Jurkat, Clone E6-1 (cell line): ENCODE measurements around the gene TDRD6.

Source experiments
- DNase-seq: peaks from one replicate; pipeline ENCODE4 v3.0.0-alpha.2; 2011; ENCODE audit warnings: low read depth, low spot score
- H3K4me3 ChIP-seq: 2 replicates; pipeline ENCODE4 v1.5.1; 2011; ENCODE audit warnings: mild to moderate bottlenecking, low read length, control low read depth, moderate library complexity

The TDRD6 gene

DNA sequence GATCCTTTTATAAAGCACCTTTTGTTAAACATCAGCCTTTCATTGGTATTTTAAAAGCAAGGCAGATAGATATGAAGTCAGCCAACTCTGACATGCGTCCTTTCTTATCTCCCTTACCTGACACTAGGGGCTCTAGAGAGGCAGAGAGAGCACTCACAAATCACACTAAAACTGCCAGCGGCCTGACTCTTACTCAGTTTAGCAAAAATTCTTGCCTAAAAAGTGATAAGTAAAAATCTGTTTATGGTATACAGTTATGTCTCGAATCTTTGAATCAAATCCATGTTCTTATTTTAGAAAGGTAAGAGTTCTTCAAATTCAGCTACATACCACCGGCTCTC lies 10.4 kb upstream of the TDRD6 start:
- DNase-seq = peak; percentile 21
- H3K4me3 ChIP-seq = no peak overlapping the region

DNA sequence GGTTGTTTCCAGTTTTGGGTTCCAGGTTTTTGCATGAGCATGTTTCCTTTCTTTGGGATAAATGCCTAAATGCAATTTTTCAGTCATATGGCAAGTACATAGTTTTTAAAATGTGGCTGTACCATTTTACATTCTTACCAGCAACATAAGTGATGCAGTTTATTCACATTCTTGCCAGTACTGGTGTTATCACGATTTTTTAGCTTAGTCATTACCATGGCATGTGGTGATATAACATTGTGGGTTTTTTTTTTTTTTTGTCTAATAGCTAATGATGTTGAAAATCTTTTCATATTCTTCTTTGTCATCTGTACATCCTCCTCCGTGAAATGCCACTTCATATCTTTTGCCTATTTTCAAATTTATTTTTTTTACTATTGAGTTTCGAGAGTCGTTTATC lies 2.9 kb upstream of the TDRD6 start:
- DNase-seq = no peak
- no peak overlapping the region for H3K4me3 ChIP-seq

DNA sequence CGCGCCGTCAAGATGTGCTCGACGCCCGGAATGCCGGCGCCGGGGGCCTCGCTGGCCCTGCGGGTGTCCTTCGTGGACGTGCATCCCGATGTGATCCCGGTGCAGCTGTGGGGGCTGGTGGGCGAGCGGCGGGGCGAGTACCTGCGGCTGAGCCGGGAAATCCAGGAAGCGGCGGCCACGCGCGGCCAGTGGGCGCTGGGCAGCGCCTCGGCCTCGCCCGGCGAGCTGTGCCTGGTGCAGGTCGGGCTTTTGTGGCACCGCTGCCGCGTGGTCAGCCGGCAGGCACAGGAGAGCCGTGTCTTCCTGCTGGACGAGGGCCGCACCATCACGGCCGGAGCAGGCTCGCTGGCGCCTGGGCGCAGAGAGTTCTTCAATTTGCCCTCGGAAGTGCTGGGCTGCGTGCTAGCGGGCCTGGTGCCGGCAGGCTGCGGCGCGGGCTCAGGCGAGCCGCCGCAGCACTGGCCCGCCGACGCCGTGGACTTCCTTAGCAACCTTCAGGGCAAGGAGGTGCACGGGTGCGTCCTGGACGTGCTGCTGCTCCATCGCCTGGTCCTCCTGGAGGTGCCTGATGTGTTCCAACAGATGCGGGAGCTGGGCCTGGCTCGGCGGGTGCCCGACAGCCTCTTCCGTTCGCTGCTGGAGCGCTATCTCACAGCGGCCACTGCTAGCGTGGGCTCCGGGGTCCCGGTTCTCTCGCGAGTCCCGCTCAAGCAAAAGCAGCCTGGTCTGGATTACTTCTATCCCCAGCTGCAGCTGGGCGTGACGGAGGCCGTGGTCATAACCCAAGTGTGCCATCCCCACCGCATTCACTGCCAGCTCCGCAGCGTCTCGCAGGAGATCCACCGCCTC lies 656 bp downstream of the TDRD6 start:
- H3K4me3 ChIP-seq = no peak overlapping the region
- no peak for DNase-seq

DNA sequence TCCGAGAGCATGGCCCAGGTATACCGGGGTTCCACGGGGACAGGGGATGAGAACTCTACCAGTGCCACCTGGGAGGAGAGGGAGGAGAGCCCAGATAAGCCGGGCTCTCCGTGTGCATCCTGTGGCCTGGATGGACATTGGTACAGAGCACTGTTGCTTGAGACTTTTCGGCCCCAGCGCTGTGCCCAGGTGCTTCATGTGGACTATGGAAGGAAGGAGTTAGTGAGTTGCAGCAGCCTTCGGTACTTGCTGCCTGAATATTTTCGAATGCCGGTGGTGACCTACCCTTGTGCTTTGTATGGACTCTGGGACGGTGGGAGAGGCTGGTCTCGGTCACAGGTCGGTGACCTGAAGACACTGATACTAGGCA lies 1.3 kb downstream of the TDRD6 start:
- DNase-seq = no peak
- H3K4me3 ChIP-seq = no peak overlapping the region

DNA sequence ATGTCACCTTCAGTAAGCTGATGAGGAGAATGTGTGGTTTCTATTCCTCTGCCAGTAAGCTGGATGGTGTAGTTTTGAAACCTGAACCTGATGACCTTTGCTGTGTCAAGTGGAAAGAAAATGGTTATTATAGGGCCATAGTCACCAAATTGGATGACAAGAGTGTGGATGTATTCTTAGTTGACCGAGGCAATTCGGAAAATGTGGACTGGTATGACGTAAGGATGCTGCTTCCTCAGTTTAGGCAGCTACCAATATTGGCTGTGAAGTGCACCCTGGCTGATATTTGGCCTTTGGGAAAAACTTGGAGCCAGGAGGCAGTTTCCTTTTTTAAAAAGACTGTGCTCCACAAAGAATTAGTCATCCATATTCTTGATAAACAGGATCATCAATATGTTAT lies 2.0 kb downstream of the TDRD6 start:
- no peak overlapping the region for H3K4me3 ChIP-seq
- DNase-seq = no peak

DNA sequence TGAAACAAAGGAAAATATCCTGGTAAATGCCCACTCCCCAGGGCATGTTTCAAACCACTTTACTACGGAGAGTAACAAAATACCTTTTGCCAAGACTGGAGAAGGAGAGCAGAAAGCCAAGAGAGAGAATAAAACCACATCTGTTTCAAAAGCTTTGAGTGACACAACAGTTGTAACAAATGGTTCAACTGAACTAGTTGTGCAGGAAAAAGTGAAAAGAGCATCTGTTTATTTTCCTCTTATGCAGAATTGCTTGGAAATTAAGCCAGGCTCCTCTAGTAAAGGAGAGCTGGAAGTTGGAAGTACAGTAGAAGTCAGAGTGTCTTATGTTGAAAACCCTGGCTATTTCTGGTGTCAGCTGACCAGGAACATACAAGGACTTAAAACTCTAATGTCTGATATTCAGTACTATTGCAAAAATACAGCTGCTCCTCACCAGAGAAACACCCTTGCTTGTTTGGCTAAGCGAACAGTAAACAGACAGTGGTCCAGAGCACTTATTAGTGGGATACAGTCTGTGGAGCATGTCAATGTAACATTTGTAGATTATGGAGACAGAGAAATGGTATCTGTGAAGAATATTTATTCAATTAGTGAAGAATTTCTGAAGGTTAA lies 2.6 kb downstream of the TDRD6 start:
- no peak overlapping the region for H3K4me3 ChIP-seq
- DNase-seq = no peak

DNA sequence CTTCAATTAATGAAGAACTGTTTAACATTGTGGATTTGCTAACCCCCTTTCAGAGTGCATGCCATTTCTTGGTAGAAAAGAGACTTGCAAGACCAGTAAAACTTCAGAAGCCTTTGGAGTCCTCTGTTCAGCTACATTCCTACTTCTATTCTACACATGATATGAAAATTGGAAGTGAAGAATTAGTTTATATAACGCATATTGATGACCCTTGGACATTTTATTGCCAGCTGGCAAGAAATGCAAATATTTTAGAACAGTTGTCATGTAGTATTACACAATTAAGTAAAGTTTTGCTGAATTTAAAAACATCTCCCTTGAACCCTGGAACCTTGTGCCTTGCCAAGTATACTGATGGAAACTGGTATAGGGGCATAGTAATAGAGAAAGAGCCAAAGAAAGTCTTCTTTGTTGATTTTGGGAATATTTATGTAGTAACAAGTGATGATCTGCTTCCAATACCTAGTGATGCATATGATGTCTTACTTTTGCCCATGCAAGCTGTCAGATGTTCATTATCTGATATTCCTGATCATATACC lies 3.3 kb downstream of the TDRD6 start:
- no peak for DNase-seq
- H3K4me3 ChIP-seq = no peak overlapping the region

DNA sequence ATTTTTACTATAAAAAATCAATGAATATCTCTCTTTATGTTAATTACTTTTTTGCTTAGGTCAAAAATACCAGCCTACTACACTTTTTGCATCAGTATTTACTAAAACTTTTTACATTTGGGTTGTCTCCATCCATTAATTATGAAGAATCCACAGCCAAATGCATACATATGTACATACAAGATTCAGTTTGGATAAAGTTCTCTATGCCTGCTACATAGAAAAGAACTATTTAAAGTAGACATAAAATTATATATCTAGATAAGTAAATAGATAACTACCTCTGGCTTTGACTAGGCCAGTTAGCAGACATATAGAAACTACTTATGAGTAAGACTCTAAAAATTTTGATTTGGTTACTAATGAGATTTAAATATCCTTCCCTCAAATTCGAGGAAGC lies 12.3 kb downstream of the TDRD6 start:
- H3K4me3 ChIP-seq = no peak overlapping the region
- DNase-seq = no peak

DNA sequence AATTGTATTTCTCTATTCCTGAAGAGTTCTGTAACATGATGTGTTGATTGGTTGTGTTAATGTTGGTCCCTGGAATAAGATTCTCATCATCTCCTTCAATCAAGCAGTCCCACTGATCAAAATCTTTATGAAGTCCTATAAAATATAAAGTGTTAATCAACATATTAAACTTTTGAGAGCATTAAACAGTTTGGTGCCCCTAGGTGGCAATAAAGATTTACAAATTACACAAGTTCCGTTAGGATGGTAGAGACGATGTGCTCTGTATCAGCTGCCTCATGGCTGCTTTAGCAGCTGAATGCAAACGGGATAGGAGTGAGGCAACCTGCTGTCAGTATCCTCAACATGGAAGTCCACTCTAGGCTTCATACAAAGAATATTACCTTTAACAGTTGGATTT lies 16.9 kb downstream of the TDRD6 start:
- no peak overlapping the region for H3K4me3 ChIP-seq
- peak; percentile 11 for DNase-seq

DNA sequence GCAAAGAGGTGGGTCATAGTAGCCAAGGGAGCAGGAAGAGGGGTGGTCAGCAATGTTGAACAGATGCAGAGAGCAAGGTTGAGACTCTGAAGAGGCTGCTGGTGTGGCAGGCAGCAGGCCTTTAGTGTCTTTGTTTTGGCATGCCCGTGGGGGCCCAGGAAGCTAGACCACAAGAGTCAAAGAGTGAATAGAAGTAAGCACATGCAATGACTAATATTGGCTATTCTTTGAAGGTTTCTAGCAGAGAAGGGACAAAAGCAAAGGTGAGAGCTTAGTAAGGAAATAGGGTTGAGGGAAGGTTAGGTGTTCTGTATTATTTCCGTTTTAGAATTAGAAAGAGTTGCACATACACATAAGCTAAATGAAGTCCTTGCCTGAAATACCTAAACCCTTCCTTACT lies 18.8 kb downstream of the TDRD6 start:
- no peak for DNase-seq
- no peak overlapping the region for H3K4me3 ChIP-seq

DNA sequence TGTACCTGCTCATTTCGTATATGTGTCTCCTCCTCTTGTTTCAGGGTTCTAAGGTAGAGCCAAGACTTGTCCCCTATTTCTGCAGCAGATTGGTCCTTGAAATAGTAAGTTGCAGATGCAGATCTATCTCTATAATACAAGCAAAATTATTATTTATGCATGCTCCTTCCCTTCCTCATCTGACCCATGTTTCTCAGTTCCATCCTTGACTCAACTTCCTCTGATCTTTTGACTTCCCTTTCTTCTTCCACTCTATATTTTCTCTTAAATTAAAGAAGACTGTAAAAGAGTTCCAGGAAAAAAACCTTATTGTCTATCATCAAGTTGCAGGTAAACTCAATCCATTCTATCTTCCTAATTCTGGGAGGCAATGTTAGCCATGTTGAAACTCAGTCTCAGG lies 23.8 kb downstream of the TDRD6 start:
- no peak overlapping the region for H3K4me3 ChIP-seq
- DNase-seq = no peak

DNA sequence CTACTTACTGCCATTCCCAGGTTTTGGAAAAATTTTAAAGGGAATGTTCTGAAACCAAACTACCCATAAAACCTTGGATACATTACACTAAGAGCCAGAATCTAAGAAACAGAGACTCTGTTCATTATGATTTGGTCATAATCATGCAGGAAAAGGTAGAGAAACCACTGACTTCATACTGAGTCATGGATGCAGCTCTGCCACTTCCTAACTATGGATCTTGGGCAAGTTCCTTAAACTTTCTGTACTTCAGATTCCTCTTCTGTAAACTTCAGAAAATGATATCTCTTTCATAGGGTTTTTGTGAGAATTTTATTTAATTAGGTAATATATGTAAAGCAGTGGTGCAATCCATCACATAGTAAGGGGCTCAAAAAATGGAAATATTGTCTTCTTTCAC lies 27.5 kb downstream of the TDRD6 start:
- no peak for DNase-seq
- H3K4me3 ChIP-seq = no peak overlapping the region

DNA sequence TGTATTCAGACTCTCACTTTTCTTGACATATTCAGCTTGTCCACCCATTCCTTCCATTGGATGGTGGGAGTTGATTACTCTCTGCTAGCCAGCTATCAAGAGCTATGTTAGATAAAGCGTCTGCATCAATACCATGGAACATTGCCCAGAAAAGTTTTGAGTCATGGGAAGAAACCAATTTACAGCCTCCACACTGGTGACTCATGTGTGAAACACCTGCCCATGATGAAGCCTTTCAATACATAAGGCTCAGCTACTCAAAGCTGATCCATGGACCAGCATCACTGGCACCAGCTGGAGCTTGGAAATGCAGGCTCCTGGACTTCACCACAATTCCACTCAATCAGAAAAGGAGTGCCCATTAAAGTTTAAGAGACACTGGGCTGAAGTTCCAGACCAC lies 31.4 kb downstream of the TDRD6 start:
- DNase-seq = no peak
- no peak overlapping the region for H3K4me3 ChIP-seq

DNA sequence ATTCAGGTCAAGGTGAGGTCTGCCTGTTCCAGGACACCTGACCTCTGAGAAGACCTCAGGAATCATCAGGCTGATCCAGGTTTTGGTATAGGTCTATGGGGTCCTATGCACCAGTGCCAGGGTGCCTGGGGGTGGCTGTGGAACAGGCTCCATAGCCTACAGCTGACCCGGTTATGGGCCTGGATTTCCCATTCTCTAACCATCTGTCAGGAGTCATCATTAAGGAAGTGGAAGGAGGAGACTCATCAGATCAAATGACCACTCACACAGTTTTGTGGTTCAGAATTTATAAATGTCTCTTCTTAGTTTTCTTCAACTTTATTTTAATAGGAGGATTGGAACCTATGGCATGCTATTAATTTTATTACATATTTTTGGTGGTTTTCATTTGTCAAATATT lies 32.7 kb downstream of the TDRD6 start:
- no peak for DNase-seq
- no peak overlapping the region for H3K4me3 ChIP-seq

DNA sequence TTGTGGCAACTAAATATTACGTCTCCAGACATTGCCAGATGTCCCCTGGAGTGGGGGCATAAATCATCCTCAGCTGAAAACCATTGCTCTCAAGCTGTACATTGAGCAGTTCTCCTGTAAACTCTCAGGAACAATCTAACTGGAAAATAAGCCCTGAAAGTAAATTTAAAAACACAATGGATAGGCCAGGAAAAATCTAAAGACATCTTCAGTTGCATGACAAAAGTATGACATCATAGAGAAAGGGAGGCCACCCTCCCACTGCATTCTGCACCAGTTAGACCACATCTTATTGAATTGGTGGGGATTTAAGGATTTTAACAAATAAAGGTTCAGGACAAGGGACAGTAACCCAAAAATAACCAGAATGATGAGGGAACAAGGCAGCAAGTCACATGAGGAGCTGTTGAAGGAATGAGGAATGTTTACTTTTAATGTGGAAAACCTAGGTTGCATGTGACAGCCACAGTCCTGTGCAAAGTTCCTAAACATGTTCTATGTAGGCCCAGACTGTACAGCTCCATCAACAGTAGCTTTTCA lies 42.2 kb downstream of the TDRD6 start:
- no peak overlapping the region for H3K4me3 ChIP-seq
- no peak for DNase-seq

DNA sequence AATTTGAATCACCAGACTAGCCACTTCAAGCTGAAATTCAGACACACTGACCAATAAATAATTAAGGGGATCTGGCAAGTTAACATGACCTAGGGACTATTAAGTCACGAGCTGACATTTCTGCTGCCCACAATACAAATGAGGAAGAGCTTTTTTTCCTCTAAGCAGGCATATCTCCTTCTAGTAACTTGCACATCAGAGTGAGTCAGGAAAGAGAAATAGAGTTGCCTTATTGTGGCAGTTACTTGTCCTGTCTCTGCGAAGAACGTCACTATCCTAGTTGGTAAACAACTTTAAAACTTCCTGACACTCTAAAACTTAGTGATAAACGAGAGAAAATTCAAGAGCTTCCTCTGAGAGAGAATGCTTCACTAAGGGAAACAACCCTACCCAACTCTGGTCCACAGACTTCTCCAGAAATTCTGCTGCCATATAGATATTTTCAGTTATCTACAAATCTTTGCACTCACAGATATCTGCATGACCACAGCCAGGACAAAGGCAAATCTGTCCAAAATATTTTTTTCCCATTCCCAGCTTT lies 43.3 kb downstream of the TDRD6 start:
- H3K4me3 ChIP-seq = no peak overlapping the region
- DNase-seq = no peak

DNA sequence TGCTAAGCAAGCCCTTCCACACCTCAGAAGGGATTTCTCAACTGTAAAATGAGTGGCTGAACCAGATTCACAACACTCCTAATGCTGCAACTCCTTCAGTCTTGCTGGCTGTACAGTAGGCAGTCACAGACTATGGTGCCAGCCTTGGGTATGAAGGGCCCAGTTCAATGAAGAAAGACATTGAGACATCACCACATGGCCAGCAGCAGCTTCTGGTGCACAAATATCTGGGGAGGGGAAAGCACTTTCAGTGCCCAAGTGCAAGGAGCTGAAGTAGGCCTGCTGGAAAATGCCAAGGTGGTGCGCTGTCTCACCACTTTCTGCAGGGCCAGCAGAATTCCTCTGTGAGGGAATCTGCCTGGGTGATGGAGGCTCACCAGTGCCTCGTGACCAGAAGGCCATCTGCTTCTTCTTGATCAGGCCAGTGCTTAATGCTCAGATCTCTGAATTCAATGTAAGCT lies 45.7 kb downstream of the TDRD6 start:
- H3K4me3 ChIP-seq = no peak overlapping the region
- DNase-seq = no peak

DNA sequence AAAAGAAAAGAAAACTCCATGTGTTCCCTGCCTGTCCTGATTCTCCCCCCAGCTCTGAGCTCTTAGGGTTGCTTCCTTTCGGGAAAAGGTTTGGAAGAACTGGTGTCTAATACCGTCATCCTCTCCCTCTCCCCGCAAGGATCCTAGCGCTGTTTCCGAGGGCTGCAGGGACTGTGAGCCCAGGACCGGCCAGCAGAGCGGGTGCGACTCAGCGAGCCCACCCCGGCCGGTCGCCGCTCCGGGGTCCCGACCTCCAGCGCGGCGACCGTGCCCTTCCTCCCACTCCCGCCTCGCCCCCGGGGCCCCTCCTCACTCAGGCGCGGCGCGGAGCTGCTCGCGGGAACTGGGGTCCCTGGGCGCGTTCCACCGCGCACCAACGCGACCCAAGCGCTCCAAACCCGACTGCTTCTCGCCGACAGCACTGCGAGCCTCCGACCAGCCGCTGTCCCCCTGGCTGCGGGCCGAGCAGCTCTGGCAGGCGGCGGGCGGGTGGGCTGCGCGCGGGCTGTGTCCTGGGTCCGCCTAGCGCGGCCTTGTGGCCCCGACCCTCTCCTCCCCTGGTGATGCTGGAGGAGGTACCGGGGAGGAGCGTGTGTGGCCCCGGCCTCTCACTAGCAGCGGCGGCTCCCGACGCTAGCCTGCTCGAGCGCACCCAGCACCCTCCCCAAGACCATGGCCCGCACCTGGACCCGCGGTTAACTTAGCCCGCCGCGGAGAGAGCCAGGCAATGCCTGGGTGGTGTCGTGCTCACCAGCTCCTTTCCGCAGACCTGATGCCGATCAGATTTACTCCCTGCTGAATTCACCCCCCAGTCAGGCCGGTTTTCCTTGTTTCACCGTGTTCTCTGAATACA lies 47.4 kb downstream of the TDRD6 start, which contains the start of gene PLA2G7:
Gene PLA2G7, minus strand, starts transcription at position 509 of the 853 bp plus-strand sequence. CDS start 12,484 bp downstream, outside the sequence.
- no peak for DNase-seq

DNA sequence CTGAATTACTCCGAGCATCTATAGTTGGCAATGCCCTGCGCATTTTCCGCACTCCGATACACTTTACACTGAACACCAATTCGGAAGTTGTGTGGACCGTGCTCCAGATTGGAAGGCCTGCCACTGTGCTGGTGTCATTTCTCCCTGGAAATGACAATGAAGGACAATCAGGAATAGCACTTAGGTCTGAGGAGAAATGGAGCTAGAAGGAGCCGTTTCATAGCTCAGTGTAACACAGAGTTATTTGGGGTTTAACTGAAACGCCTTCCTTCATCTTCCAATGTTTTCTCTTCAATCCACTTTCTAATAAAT lies 48.0 kb downstream of the TDRD6 start:
- no peak for DNase-seq
- no peak overlapping the region for H3K4me3 ChIP-seq

More for the DNA sequence above, 47.4 kb downstream of the TDRD6 start, which contains the start of gene PLA2G7:
- H3K4me3 ChIP-seq = no peak within 1 kb of the TSS
